ENCODE results near the gene DYNC2I2. TPM values are rescaled to one million over a fixed set of nuclear protein-coding genes. Genes with fewer than 3 reads are reported as not detected.
"Not testable (repeated sequence)": the region's sequence is repeated elsewhere in the genome, so short reads cannot be mapped to it uniquely, and the experiment has no call there.

Gene DYNC2I2
- total RNA-seq, 1 donor from 2014 or later: 37.3 TPM

- TF ChIP-seq CTCF (IDR thresholded peaks at IDR 0.05): no peak
- no peaks in the 10 kb centered on the region for H3K27me3 ChIP-seq (ENCODE audit: low read depth)
- H3K9me3 ChIP-seq: no peaks in the 10 kb centered on the region
- H3K36me3 ChIP-seq: peaks cover 100% of the 10 kb centered on the region
- ATAC-seq: no peak
- no peak for DNase-seq
- intact Hi-C loops (cut with DNase I): no loop called here
- no peaks in the 10 kb centered on the region for H3K4me1 ChIP-seq
- H3K27ac ChIP-seq: no peak overlapping the region
- no peak overlapping the region for H3K4me3 ChIP-seq
These were observed 62.8 kb downstream of the DYNC2I2 start for GRCh38 chr9:128593856-128594255.

GRCh38 chr9:128593039-128593438, 63.6 kb downstream of the DYNC2I2 start:
- no peak for ATAC-seq

GRCh38 chr9:128588581-128589233, 67.9 kb downstream of the DYNC2I2 start:
- ATAC-seq: no peak
- intact Hi-C loops (cut with DNase I): no loop called here

More at GRCh38 chr9:128593039-128593438, 63.6 kb downstream of the DYNC2I2 start:
- H3K9me3 ChIP-seq: no peaks in the 10 kb centered on the region
- H3K27ac ChIP-seq: no peak overlapping the region
- no peak for TF ChIP-seq CTCF (IDR thresholded peaks at IDR 0.05)
- no peak overlapping the region for H3K4me3 ChIP-seq
- H3K36me3 ChIP-seq: peaks cover 100% of the 10 kb centered on the region
- H3K4me1 ChIP-seq: no peaks in the 10 kb centered on the region
- intact Hi-C loops (cut with DNase I): no loop called here
- no peaks in the 10 kb centered on the region for H3K27me3 ChIP-seq (ENCODE audit: low read depth)
- DNase-seq: no peak

GRCh38 chr9:128587453-128587852, 69.2 kb downstream of the DYNC2I2 start:
- DNase-seq (no peak), ATAC-seq (no peak)
- TF ChIP-seq CTCF (IDR thresholded peaks at IDR 0.05): no peak
- Histone ChIP-seq H3K9me3 (no peaks in the 10 kb centered on the region), H3K27me3 (ENCODE audit: low read depth) (no peaks in the 10 kb centered on the region), H3K4me1 (no peaks in the 10 kb centered on the region), H3K27ac (no peak overlapping the region), H3K4me3 (no peak overlapping the region), H3K36me3 (peaks cover 100% of the 10 kb centered on the region)
- intact Hi-C loops (cut with DNase I): no loop called here

More at GRCh38 chr9:128588581-128589233, 67.9 kb downstream of the DYNC2I2 start:
- no peak overlapping the region for H3K4me3 ChIP-seq
- H3K27ac ChIP-seq: no peak overlapping the region
- no peaks in the 10 kb centered on the region for H3K27me3 ChIP-seq (ENCODE audit: low read depth)
- DNase-seq: no peak
- peaks cover 100% of the 10 kb centered on the region for H3K36me3 ChIP-seq
- no peaks in the 10 kb centered on the region for H3K9me3 ChIP-seq
- no peaks in the 10 kb centered on the region for H3K4me1 ChIP-seq
- no peak for TF ChIP-seq CTCF (IDR thresholded peaks at IDR 0.05)

- DNase-seq; H3K27me3 ChIP-seq (ENCODE audit: low read depth); intact Hi-C loops (cut with DNase I); H3K27ac ChIP-seq; H3K9me3 ChIP-seq; H3K4me1 ChIP-seq; ATAC-seq; H3K4me3 ChIP-seq: not testable (repeated sequence)
- H3K36me3 ChIP-seq: peaks cover 100% of the 10 kb centered on the region
These were observed 69.7 kb downstream of the DYNC2I2 start for GRCh38 chr9:128586934-128587333.

- H3K27ac ChIP-seq; H3K27me3 ChIP-seq (ENCODE audit: low read depth); H3K4me3 ChIP-seq; ATAC-seq; DNase-seq; H3K4me1 ChIP-seq; H3K9me3 ChIP-seq; intact Hi-C loops (cut with DNase I): not testable (repeated sequence)
- H3K36me3 ChIP-seq: peaks cover 100% of the 10 kb centered on the region
These were observed 71.5 kb downstream of the DYNC2I2 start for GRCh38 chr9:128585155-128585554.

Other genes with a start within 250 kb of the DYNC2I2 start
- gene CERCAM, start 236.0 kb downstream of the DYNC2I2 start, total RNA-seq: 11.2 TPM
- gene ODF2, start 200.8 kb downstream of the DYNC2I2 start, total RNA-seq: 20.3 TPM
- 24.5 TPM for gene GLE1, start 152.1 kb downstream of the DYNC2I2 start, total RNA-seq
- gene SPTAN1, start 104.3 kb downstream of the DYNC2I2 start, total RNA-seq: 305 TPM
- 197 TPM for gene SET, start 32.4 kb upstream of the DYNC2I2 start, total RNA-seq
- 11.1 TPM for gene PKN3, start 45.7 kb upstream of the DYNC2I2 start, total RNA-seq
- 29.4 TPM for gene ZDHHC12, start 67.3 kb upstream of the DYNC2I2 start, total RNA-seq
- 45.5 TPM for gene ZER1, start 115.1 kb upstream of the DYNC2I2 start, total RNA-seq
- gene TBC1D13, start 130.4 kb upstream of the DYNC2I2 start, total RNA-seq: 25.6 TPM
- 21.5 TPM for gene ENDOG, start 161.7 kb upstream of the DYNC2I2 start, total RNA-seq
- gene SPOUT1, start 172.9 kb upstream of the DYNC2I2 start, total RNA-seq: 32.1 TPM
- 7.1 TPM for gene KYAT1, start 225.1 kb upstream of the DYNC2I2 start, total RNA-seq
- gene LRRC8A, start 225.3 kb upstream of the DYNC2I2 start, total RNA-seq: 45.5 TPM

All from lower lobe of right lung (tissue), 2 donors.